Endodermal cell (in vitro differentiated cells): ENCODE data around the gene SPHKAP. TPM values are rescaled to one million over a fixed set of nuclear protein-coding genes. Genes with fewer than 3 reads are reported as not detected.

ENCODE experiments used
- DNase-seq: peaks from one replicate; pipeline ENCODE4 v3.0.0-alpha.2; 2017
- H3K27ac ChIP-seq: 2 replicates; pipeline ENCODE4 v1.5.1; 2013; ENCODE audit warnings: mild to moderate bottlenecking, low read depth, low read length, moderate library complexity
- H3K27me3 ChIP-seq: 2 replicates; pipeline ENCODE4 v1.6.1; 2013; ENCODE audit warnings: mild to moderate bottlenecking, low read length, moderate library complexity; ENCODE audit not compliant: insufficient read depth, control insufficient read depth, poor library complexity, severe bottlenecking
- H3K36me3 ChIP-seq: 2 replicates; pipeline ENCODE4 v1.7.0; 2013; ENCODE audit warnings: mild to moderate bottlenecking, low read length, moderate library complexity; ENCODE audit not compliant: control insufficient read depth, insufficient read depth
- H3K4me1 ChIP-seq: one replicate; pipeline ENCODE4 v1.7.0; 2013; ENCODE audit warnings: low read length; ENCODE audit not compliant: control insufficient read depth, insufficient read depth
- H3K4me3 ChIP-seq: 2 replicates; pipeline ENCODE4 v1.5.1; 2013; ENCODE audit warnings: mild to moderate bottlenecking, low read length, moderate library complexity
- H3K9ac ChIP-seq: 2 replicates; pipeline ENCODE4 v1.6.1; 2013; ENCODE audit warnings: mild to moderate bottlenecking, low read length, moderate library complexity; ENCODE audit not compliant: poor library complexity, severe bottlenecking; ENCODE audit errors: extremely low read depth
- H3K9me3 ChIP-seq: 2 replicates; pipeline ENCODE4 v1.6.1; 2013; ENCODE audit warnings: mild to moderate bottlenecking, low read length, moderate library complexity; ENCODE audit not compliant: control insufficient read depth
- H3K27ac Mint-ChIP-seq: 2 replicates; pipeline ENCODE4 v1.8.0; 2020; ENCODE audit warnings: mixed read lengths
- H3K27me3 Mint-ChIP-seq: 2 replicates; pipeline ENCODE4 v1.8.0; 2021; ENCODE audit warnings: mild to moderate bottlenecking, mixed read lengths; ENCODE audit not compliant: insufficient read depth
- H3K36me3 Mint-ChIP-seq: 2 replicates; pipeline ENCODE4 v1.8.0; 2020; ENCODE audit warnings: low read depth, mixed read lengths
- H3K4me1 Mint-ChIP-seq: 2 replicates; pipeline ENCODE4 v1.8.0; 2020; ENCODE audit warnings: mixed read lengths
- H3K4me3 Mint-ChIP-seq: 2 replicates; pipeline ENCODE4 v1.8.0; 2020; ENCODE audit warnings: mild to moderate bottlenecking, moderate library complexity, mixed read lengths
- H3K9me3 Mint-ChIP-seq: 2 replicates; pipeline ENCODE4 v1.8.0; 2020; ENCODE audit warnings: mild to moderate bottlenecking, mixed read lengths
- WGBS, 2 experiments: methylation state at CpG; one replicate each; pipeline versions ENCODE4 v1.1.5 to v1.1.7; 2013; ENCODE audit warnings: missing lambda C conversion rate in 2 of 2, mixed read lengths in 1 of 2; ENCODE audit not compliant: insufficient coverage in 1 of 2, insufficient read length in 1 of 2; 5-methylcytosine and 5-hydroxymethylcytosine counted together
- total RNA-seq, 2 donors: library from RNA; stranded (reverse); fragmentation: NEBNext Ultra II Directional in 1 of 2; extraction: Animal tissue kit (Norgen Biotek cat#: 25700) in 1 of 2; gene quantifications; 2 replicates in 1 of 2; 3 replicates in 1 of 2; pipeline ENCODE4 v1.2.1, GENCODE V29; 2021
- TF ChIP-seq, protein P1 (sequence below): fragments of 200-600 bp; sonication (generic); conservative IDR thresholded peaks from 2 replicates; pipeline ENCODE4 v1.5.0; 2021; ENCODE audit warnings: antibody characterized with exemption, mild to moderate bottlenecking

The SPHKAP gene
- total RNA-seq, 2 donors from 2014 or later, result 0.18 TPM; not detected in 1

DNA sequence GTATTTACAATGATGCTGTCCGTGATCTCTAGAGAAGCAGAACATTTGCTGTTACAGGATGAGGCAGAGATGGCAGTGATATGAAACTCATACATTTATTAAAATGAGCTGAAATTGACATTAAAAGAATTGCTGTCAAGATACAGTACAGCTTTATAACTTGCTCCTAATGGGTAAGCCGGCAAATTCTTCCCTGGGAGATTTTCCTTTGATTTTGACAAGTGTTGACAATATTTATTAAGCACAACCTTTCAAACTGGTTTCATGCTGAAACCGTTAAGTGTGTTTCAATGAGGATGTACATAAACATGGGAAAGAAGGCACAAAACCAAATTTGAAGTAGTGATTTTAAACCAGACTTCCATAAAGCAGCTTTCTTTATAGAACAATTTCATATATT, 45.5 kb downstream of the SPHKAP start:
- H3K27ac Mint-ChIP-seq, result no peak overlapping the region
- H3K4me1 ChIP-seq, result no peaks in the 10 kb centered on the region
- no peaks in the 10 kb centered on the region for H3K36me3 Mint-ChIP-seq
- H3K4me1 Mint-ChIP-seq, result no peaks in the 10 kb centered on the region
- 98 to 100% methylated on average over 1 to 3 of the region's 3 CpGs for WGBS, 2 experiments
- H3K27me3 ChIP-seq, result no peaks in the 10 kb centered on the region
- TF ChIP-seq, protein P1, sequence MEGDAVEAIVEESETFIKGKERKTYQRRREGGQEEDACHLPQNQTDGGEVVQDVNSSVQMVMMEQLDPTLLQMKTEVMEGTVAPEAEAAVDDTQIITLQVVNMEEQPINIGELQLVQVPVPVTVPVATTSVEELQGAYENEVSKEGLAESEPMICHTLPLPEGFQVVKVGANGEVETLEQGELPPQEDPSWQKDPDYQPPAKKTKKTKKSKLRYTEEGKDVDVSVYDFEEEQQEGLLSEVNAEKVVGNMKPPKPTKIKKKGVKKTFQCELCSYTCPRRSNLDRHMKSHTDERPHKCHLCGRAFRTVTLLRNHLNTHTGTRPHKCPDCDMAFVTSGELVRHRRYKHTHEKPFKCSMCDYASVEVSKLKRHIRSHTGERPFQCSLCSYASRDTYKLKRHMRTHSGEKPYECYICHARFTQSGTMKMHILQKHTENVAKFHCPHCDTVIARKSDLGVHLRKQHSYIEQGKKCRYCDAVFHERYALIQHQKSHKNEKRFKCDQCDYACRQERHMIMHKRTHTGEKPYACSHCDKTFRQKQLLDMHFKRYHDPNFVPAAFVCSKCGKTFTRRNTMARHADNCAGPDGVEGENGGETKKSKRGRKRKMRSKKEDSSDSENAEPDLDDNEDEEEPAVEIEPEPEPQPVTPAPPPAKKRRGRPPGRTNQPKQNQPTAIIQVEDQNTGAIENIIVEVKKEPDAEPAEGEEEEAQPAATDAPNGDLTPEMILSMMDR, result no peak
- no peak overlapping the region for H3K27ac ChIP-seq
- peaks cover 2% of the 10 kb centered on the region for H3K27me3 Mint-ChIP-seq
- no peak overlapping the region for H3K4me3 ChIP-seq
- DNase-seq, result no peak
- no peaks in the 10 kb centered on the region for H3K9me3 ChIP-seq
- no peak overlapping the region for H3K9ac ChIP-seq
- H3K9me3 Mint-ChIP-seq, result no peaks in the 10 kb centered on the region
- H3K36me3 ChIP-seq, result no peaks in the 10 kb centered on the region
- no peak overlapping the region for H3K4me3 Mint-ChIP-seq

DNA sequence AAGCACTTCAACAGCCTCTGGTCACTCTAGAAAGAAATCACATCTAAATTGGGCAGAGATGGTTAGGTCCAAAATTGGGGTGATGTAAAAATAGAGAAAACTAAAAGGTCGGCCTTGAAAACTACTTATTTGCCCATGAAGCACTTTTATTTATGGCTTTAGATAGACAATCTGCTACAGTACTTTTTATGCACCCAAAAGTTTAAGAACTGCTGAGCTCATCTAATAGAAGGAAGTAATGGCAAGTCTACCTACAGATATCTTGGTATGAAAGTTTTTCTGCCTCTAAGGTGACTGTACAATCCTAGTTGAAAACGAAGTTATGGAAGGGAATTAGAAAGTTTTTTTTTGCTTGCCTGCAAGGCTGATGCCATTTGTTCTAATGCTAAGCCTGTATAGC, 46.2 kb downstream of the SPHKAP start:
- Histone ChIP-seq H3K4me1 (no peaks in the 10 kb centered on the region), H3K9ac (no peak overlapping the region), H3K9me3 (no peaks in the 10 kb centered on the region), H3K36me3 (no peaks in the 10 kb centered on the region), H3K27ac (no peak overlapping the region), H3K27me3 (no peaks in the 10 kb centered on the region), H3K4me3 (no peak overlapping the region)
- no peak for DNase-seq
- no peaks in the 10 kb centered on the region for H3K4me1 Mint-ChIP-seq
- H3K27me3 Mint-ChIP-seq, result peaks cover 2% of the 10 kb centered on the region
- no peak overlapping the region for H3K27ac Mint-ChIP-seq
- H3K36me3 Mint-ChIP-seq, result no peaks in the 10 kb centered on the region
- WGBS, 2 experiments, result 72% methylated on average over 2 of the region's 2 CpGs; no CpG with 5 or more reads in 1 of the 2 experiments
- H3K4me3 Mint-ChIP-seq, result no peak overlapping the region
- TF ChIP-seq, protein P1, result no peak
- no peaks in the 10 kb centered on the region for H3K9me3 Mint-ChIP-seq

DNA sequence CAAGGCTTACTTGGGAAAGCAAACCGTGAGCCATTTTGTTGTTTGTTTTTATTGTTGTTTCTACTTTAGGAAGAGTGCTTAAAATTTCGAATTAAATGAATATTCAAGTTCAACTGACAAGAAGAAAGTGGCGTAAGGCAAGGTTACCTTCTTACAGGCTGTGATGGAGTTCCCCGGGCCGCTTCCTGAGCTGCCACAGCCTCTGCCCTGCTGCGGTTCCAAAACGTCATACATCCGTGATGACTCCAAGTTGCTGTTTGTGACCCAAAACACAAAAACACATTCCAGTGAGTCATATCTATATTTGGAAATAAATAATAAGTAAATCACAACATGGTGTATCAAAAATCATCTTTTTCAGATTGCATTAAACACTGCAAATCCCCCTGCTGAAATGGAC, 49.7 kb downstream of the SPHKAP start:
- Histone ChIP-seq H3K4me1 (no peaks in the 10 kb centered on the region), H3K27ac (no peak overlapping the region), H3K9ac (no peak overlapping the region), H3K4me3 (no peak overlapping the region), H3K27me3 (no peaks in the 10 kb centered on the region), H3K36me3 (no peaks in the 10 kb centered on the region), H3K9me3 (no peaks in the 10 kb centered on the region)
- H3K36me3 Mint-ChIP-seq, result no peaks in the 10 kb centered on the region
- no peak for DNase-seq
- no peak overlapping the region for H3K4me3 Mint-ChIP-seq
- H3K27ac Mint-ChIP-seq, result no peak overlapping the region
- no peaks in the 10 kb centered on the region for H3K4me1 Mint-ChIP-seq
- H3K9me3 Mint-ChIP-seq, result no peaks in the 10 kb centered on the region
- TF ChIP-seq, protein P1, result no peak
- WGBS, 2 experiments, result 84 to 90% methylated on average over 2 to 8 of the region's 8 CpGs
- H3K27me3 Mint-ChIP-seq, result no peaks in the 10 kb centered on the region
